HG03196 (cell line): ENCODE results near the gene IQSEC1.

Source experiments
- ATAC-seq: cut with Tn5 transposase; IDR thresholded peaks from one replicate; pipeline ENCODE4 v1.9.1; 2021; ENCODE audit not compliant: unreplicated experiment

Gene IQSEC1

GRCh38 chr3:13034109-13034800 is 39.0 kb downstream of the IQSEC1 start:
- ATAC-seq, result no peak

- ATAC-seq, result no peak
Measured at GRCh38 chr3:13032206-13032605, 41.0 kb downstream of the IQSEC1 start.

GRCh38 chr3:13031621-13032020 is 41.6 kb downstream of the IQSEC1 start:
- no peak for ATAC-seq

DNA sequence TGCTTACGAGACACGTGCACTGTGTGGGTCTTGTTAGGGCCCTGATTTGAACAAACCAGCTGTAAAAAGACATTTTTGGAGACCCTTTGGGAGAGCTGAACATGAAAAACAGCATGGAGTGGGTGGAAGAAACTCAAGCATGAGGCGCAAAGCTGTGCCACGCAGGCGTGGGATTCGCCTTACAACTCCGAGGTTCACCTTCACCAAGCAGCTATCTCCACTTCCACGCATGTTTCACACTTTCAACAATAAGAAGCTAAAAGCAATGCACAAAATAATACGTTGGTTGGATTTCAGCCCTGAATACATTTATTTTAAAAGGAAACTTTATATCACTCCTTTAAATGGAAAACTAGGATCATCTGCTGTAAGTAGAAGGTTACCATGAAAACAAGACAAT is 42.5 kb downstream of the IQSEC1 start:
- no peak for ATAC-seq

DNA sequence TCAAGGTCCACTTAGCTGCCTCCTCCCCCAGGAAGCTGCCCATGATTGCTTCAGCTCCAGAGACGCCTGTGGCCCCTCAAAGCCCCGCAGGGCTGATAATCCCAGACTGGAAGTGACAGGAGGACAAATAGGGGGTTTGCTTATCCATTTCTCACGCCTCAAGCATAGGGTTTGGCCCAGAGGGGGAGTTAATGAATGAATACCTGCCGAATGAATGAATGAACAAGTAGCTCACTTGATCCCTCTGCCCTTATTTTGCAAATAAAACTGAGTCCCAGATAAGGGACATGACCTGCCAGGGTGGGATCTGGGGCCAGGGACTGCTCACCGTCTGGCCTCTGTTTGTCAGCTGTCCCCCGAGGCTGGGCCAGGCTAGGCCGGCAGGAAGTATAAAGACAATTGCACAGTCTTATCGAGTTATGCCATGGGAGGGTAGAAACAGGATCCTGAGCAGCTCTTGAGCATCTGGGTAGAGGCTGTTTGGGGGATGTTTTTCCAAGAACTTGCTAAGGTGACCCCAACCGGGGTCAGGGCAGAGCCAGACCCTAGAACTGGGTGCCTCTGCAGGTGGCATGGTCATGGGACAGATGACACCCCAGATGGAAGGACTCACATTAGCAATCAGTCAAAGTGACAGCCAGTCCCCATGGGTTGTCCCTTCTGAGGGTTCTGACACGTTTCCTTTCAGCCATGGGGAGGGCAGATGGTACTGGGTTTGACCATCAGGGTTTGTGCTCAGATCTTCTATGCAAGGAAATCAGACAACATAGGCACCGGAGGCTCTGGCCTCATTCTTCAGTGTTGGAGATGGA is 45.0 kb downstream of the IQSEC1 start:
- no peak for ATAC-seq

GRCh38 chr3:13027154-13027553 is 46.1 kb downstream of the IQSEC1 start:
- ATAC-seq, result no peak

- no peak for ATAC-seq
Measured at GRCh38 chr3:13026534-13026933, 46.7 kb downstream of the IQSEC1 start.

DNA sequence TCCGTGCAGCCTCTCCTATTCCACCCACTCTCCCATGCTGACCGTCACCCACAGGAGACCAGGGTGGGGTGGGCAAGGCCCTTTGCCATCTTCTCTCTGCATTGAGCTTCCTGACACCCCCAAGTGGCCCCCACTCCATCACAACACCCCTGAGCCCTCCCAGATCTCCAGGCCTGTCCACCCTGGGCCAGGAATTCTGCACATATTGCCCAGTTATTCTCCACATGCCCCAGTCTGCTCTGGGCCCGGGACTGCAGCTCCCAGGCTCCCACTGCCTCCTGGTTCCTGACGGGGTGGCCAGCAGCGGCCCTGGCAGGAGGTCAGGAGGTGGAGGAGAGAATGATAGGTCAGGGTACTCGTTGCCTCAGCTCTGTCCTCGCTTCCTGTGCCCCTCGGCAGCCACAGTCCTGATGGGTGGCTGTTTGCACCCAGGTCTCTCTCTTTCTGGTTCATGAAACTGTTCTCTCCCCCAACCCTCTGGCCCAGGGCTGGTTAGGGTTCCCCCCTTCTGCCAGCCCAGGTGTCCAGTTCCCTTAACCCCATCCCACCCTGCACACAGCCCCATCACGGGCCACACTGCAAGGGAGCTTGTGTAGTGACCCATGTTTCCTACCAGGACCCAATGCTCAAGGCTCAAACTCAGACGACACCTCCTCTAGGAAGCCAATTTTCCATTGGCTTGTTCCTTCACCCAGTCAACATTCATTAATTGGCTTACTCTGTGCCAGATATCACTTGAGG is 47.3 kb downstream of the IQSEC1 start:
- ATAC-seq, result no peak

- ATAC-seq, result no peak
Measured at GRCh38 chr3:13025090-13025489, 48.1 kb downstream of the IQSEC1 start.

- no peak for ATAC-seq
Measured at GRCh38 chr3:13024765-13025065, 48.5 kb downstream of the IQSEC1 start.

- ATAC-seq, result no peak
Measured at GRCh38 chr3:13023971-13024764, 49.1 kb downstream of the IQSEC1 start.

DNA sequence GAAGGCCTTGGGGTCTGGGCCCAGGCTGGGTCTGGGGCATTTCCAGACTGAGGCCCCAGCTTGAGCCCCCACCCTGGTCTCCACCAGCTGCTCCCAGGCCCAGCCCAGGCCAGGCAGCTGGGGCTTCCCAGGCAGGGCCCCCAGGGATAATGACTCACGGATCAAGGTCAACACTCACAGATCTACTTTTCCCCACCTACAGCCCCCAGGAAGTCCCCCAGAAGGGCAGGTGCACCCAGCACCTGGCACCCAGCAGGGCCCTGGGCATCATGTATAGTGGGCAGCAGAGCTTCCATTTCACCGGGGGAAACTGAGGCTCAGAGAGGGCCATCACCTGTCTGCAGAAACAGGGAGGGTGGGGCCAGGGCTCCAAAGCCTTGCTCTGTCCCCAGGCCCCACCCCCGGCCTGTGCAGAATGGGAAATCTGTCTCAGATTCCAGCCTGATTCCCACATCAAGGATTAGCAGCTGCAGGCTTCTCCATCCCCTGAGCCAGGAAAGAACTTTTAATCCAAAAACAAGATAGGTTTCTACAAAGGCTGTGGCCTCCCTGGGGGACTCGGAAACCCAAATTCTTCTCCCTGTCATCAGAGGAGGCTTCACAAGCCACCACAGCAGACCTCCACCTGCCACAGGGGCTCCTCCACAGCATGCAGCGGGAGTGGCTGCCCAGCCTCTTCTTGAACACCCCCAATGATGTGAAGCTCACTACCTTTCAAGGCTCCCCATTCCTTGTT is 49.8 kb downstream of the IQSEC1 start:
- ATAC-seq, result no peak

DNA sequence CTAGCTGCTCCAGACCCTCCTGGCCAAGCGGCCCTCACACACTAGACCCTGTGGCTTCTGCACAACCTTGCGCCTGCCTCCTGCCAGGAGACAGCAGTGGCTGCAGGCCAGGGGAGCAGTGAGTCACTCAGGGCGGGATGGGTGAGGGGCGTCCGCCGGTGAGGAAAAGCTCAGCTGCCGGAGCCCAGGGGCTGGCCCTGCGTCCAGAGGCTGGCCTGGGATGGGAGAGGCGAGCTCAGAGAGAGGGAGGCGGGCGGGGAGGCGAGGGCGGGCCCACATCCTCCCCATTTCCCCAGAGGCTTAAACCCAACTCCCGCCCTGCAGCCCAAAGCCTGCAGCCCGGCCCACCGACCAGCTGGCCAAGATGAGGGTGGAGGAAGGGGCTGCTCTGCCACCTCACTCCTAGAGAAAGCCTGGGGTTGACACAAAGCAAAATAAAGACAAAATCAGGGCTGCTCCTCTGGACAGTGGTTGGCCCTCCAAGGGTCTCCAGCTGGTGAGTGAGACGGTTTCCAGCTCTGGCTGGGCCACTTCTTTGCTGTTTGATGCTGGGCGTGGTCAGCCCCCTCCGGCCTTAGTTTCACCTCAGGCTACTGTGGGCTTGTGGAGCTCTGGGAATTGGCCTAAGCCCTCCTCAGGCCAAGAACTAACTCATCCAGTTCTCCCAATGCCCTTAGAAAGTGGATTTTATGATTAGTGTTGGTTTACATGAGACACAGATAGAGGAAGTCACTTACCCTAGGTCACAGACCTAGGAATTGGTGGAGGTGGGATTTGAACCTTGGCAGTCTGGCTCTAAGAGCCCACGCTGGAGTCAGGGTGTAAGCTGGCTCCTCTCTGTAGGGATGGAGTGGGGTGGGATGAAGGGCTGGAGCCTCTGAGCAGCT is 50.6 kb downstream of the IQSEC1 start:
- no peak for ATAC-seq

- no peak for ATAC-seq
Measured at GRCh38 chr3:13021141-13022114, 51.8 kb downstream of the IQSEC1 start.

DNA sequence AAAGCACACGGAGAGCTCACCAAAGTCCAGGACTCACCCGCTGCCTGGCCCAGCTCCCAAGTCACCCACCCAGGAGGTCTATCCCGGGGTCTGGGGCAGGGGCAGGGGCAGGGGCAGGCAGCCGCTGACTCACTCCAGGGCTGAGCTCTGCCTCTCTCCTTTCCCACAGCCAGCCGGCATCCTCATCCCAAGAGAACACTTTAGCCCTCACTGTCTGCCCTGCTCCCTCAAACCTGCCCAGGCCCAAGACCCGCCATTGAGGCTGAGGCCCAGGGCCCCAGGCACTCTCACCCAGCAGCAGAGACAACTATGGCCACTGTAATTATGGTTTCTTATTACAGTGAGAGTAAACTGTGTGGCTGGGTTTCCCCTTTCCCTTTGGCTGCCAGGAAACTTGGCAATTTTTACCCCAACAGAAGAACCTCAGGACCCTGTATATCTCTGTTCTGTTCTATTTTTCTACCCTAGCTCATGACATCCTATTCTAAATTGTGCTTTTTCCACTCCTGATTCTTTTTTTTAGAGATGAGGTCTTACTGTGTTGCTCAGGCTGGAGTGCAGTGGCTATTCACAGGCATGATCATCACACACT is 53.0 kb downstream of the IQSEC1 start:
- ATAC-seq, result no peak

- ATAC-seq, result no peak
Measured at GRCh38 chr3:13019243-13020095, 53.8 kb downstream of the IQSEC1 start.
